Measurements from ENCODE around the gene CTNNBL1. TPM values are rescaled to one million over a fixed set of nuclear protein-coding genes. Genes with fewer than 3 reads are reported as not detected.

CTNNBL1 gene
- total RNA-seq, 4 donors from 2014 or later = 40.4 to 54.3 (median 44.7) TPM

GRCh38 chr20:37918035-37918434, 224.2 kb downstream of the CTNNBL1 start:
- no peak for DNase-seq (ENCODE audit: extremely low spot score)
- Histone ChIP-seq H3K9me3 (no peaks in the 10 kb centered on the region), H3K4me1 (peaks cover 15 to 32% (median 29%) of the 10 kb centered on the region in 4 donors), H3K27me3 (peaks cover 0 to 37% (median 0%) of the 10 kb centered on the region in 4 donors), H3K27ac (replicated peaks in 1 of 4) (no peak overlapping the region), H3K4me3 (no peak overlapping the region), H3K36me3 (no peaks in the 10 kb centered on the region)
- intact Hi-C loops (cut with DNase I) = no loop called here
- WGBS = 83% methylated on average over 6 of the region's 6 CpGs
- no peak for TF ChIP-seq POLR2AphosphoS5 (IDR thresholded peaks at IDR 0.05)
- TF ChIP-seq EP300 (IDR thresholded peaks at IDR 0.05) = no peak
- no peak for TF ChIP-seq CTCF (IDR thresholded peaks at IDR 0.05)
- no peak for TF ChIP-seq POLR2A (IDR thresholded peaks at IDR 0.05; ENCODE audit: low read depth)

GRCh38 chr20:37919389-37920040, 225.7 kb downstream of the CTNNBL1 start:
- Histone ChIP-seq H3K27ac (replicated peaks in 1 of 4) (no peak overlapping the region), H3K4me3 (no peak overlapping the region), H3K9me3 (no peaks in the 10 kb centered on the region), H3K36me3 (no peaks in the 10 kb centered on the region), H3K4me1 (peaks cover 14 to 19% (median 19%) of the 10 kb centered on the region in 4 donors), H3K27me3 (peaks cover 0 to 23% (median 0%) of the 10 kb centered on the region in 4 donors)
- TF ChIP-seq POLR2AphosphoS5 (IDR thresholded peaks at IDR 0.05) = no peak
- no peak for DNase-seq (ENCODE audit: extremely low spot score)
- intact Hi-C loops (cut with DNase I) = no loop called here
- 54% methylated on average over 4 of the region's 5 CpGs for WGBS

DNA sequence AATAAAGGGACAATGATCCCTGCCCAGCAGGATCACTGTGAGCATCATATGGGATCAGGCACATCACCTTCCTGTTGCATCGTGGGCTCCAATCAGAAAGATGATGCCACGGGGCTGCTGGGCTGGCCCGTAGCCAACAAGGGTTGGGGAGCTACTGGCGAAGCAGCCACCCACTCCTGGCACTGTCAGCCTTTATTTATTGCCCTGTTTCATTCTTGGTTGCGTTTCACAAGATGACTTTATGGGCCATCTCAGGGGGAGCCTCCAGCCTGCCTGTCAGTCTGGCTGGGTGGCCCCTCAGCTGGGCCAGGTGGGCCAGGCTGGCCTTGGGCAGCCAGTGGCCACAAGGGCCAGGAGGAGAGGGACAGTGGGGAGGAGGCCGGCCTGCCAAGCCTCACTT, 226.4 kb downstream of the CTNNBL1 start:
- no peak for DNase-seq (ENCODE audit: extremely low spot score)
- 100% methylated on average over 2 of the region's 6 CpGs for WGBS
- TF ChIP-seq POLR2A (IDR thresholded peaks at IDR 0.05; ENCODE audit: low read depth) = no peak
- TF ChIP-seq POLR2AphosphoS5 (IDR thresholded peaks at IDR 0.05) = no peak
- TF ChIP-seq EP300 (IDR thresholded peaks at IDR 0.05) = no peak
- no peak for TF ChIP-seq CTCF (IDR thresholded peaks at IDR 0.05)
- H3K4me3 ChIP-seq = no peak overlapping the region
- peaks cover 0 to 15% (median 0%) of the 10 kb centered on the region in 4 donors for H3K27me3 ChIP-seq
- no peaks in the 10 kb centered on the region for H3K36me3 ChIP-seq
- intact Hi-C loops (cut with DNase I) = no loop called here
- H3K9me3 ChIP-seq = no peaks in the 10 kb centered on the region
- no peak overlapping the region for H3K27ac ChIP-seq (replicated peaks in 1 of 4)
- H3K4me1 ChIP-seq = peaks cover 7 to 12% (median 11%) of the 10 kb centered on the region in 4 donors

DNA sequence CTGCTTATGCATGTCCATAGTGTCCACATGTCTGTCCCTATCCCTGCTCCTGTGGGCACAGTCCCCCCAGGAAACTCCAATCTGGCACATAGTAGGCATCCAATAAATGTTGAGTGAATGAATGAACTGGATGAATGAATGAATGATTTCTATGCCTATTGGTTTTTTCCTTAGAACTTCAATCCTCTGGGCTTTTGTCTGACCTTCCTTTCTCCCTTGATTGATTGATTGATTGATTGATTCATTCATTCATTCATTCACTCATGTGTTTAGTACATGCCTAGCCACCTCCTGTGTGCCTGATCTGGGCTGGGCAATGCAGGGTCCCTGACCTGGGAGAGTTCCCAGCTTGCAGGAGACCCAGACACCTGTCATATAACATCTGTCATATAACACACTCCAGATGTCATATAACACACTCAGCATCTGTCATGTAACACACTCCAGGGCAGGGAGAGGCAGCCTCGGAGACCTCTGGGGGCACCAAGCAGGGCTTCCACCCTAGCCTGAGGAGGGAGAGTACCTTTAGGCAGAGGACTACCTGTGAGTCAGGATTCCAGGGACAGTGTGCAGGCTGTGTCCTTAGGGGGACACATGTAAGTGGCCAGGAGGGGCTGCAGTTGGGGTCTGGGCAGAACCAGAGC, 227.0 kb downstream of the CTNNBL1 start:
- TF ChIP-seq POLR2A (IDR thresholded peaks at IDR 0.05; ENCODE audit: low read depth) = no peak
- TF ChIP-seq EP300 (IDR thresholded peaks at IDR 0.05) = no peak
- TF ChIP-seq CTCF (IDR thresholded peaks at IDR 0.05) = no peak
- no peak for TF ChIP-seq POLR2AphosphoS5 (IDR thresholded peaks at IDR 0.05)
- peaks cover 0 to 10% (median 0%) of the 10 kb centered on the region in 4 donors for H3K27me3 ChIP-seq
- H3K4me1 ChIP-seq = peaks cover 4 to 6% (median 6%) of the 10 kb centered on the region in 4 donors
- intact Hi-C loops (cut with DNase I) = no loop called here
- no CpG with 5 or more reads among the region's 1 CpG for WGBS
- no peaks in the 10 kb centered on the region for H3K9me3 ChIP-seq
- H3K27ac ChIP-seq (replicated peaks in 1 of 4) = no peak overlapping the region
- no peak for DNase-seq (ENCODE audit: extremely low spot score)
- H3K4me3 ChIP-seq = no peak overlapping the region
- no peaks in the 10 kb centered on the region for H3K36me3 ChIP-seq

DNA sequence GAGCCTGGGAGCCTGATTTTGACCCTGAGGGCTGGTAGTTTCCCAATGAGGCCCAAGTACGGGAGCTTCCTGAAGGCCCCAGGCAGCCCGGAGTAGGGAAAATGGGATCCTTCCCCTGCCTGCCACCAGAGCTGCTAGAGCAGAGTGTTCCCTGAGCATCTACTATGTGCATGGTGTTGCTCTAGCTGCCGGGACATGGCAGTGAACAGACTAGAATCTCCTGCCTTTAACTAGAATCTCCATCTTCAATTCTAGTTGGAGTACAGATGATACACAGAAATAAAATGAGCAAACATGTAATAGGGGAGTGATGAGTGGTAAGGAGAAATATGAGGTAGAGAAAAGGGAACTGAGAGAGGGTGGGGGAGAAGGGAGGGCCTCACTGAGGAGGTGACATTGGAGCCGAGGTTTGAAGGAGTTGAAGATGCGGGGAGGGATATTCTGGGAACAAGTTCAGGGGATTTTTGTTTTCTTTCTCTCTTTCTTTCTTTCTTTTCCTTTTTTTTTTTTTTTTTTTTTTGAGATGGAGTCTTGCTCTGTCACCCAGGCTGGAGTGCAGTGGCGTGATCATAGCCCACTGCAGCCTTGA, 227.6 kb downstream of the CTNNBL1 start:
- Histone ChIP-seq H3K27me3 (peaks cover 0 to 4% (median 0%) of the 10 kb centered on the region in 4 donors), H3K36me3 (no peaks in the 10 kb centered on the region), H3K27ac (replicated peaks in 1 of 4) (no peak overlapping the region), H3K4me1 (peaks cover 0 to under 1% (median under 1%) of the 10 kb centered on the region in 4 donors), H3K9me3 (no peaks in the 10 kb centered on the region), H3K4me3 (no peak overlapping the region)
- no peak for DNase-seq (ENCODE audit: extremely low spot score)
- no peak for TF ChIP-seq POLR2A (IDR thresholded peaks at IDR 0.05; ENCODE audit: low read depth)
- no peak for TF ChIP-seq POLR2AphosphoS5 (IDR thresholded peaks at IDR 0.05)
- TF ChIP-seq CTCF (IDR thresholded peaks at IDR 0.05) = no peak
- TF ChIP-seq EP300 (IDR thresholded peaks at IDR 0.05) = no peak
- WGBS = 84% methylated on average over 4 of the region's 6 CpGs
- intact Hi-C loops (cut with DNase I) = no loop called here

All from esophagus muscularis mucosa (tissue), 4 donors.